ENCODE results near the gene ATR. TPM values are rescaled to one million over a fixed set of nuclear protein-coding genes. Genes with fewer than 3 reads are reported as not detected.
"Not testable (repeated sequence)": the region's sequence is repeated elsewhere in the genome, so short reads cannot be mapped to it uniquely, and the experiment has no call there.

ATR gene
- total and polyA plus RNA-seq, 3 experiments from 2014 or later, result 10.2 to 38.9 (median 38.3) TPM

DNA sequence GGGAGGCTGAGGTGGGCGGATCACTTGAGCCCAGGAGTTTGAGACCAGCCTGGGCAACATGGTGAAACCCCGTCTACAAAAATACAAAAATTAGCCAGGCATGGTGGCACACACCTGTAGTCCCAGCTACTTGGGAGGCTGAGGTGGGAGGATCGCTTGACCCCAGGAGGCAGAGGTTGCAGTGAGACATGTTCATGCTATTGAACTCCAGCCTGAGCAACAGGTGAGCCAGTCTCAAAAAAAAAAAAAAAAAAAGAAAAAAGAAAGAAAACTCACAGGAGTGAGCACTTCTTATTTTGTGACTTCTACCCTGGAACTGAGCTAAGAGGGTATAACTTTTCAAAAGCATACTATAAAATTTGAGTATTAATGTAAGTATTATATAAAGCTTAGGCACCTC is 4.3 kb downstream of the ATR start:
- H3K27me3 Mint-ChIP-seq; H3K27ac ChIP-seq (ENCODE audit: low read depth, low read length); CTCF ChIA-PET; H3K9me3 ChIP-seq (ENCODE audit: low read length); DNase-seq; H3K36me3 ChIP-seq (ENCODE audit: insufficient read depth, low read length); H3K4me3 Mint-ChIP-seq; H3K9me3 Mint-ChIP-seq; H3K4me3 ChIP-seq (ENCODE audit: low read length); H3K27me3 ChIP-seq (ENCODE audit: insufficient read depth, low read length, poor library complexity, severe bottlenecking): not testable (repeated sequence)
- Mint-ChIP-seq H3K36me3 (peaks cover 0 to 38% (median 13%) of the 10 kb centered on the region in 3 donors), H3K4me1 (peaks cover 49 to 68% (median 65%) of the 10 kb centered on the region in 3 donors), H3K27ac (peak overlapping the region in 4 of 8 donors; percentile 2 to 62 (median 36))
- peaks cover 41% of the 10 kb centered on the region for H3K4me1 ChIP-seq (ENCODE audit: insufficient read depth, low read length)
- POLR2A ChIA-PET, result interaction anchor here (0.6 kb wide), 1 partner anchor 17 kb away, joined by 3 read pairs; no protein-coding TSS in a partner anchor

GRCh38 chr3:142569422-142569821 is 9.1 kb downstream of the ATR start:
- H3K27me3 Mint-ChIP-seq, H3K9me3 Mint-ChIP-seq: not testable (repeated sequence)

GRCh38 chr3:142568393-142569017 is 10.0 kb downstream of the ATR start:
- H3K36me3 Mint-ChIP-seq, result peaks cover 2 to 51% (median 14%) of the 10 kb centered on the region in 3 donors
- Histone ChIP-seq H3K4me1 (ENCODE audit: insufficient read depth, low read length) (peaks cover 4% of the 10 kb centered on the region), H3K9me3 (ENCODE audit: low read length) (no peaks in the 10 kb centered on the region), H3K27me3 (ENCODE audit: insufficient read depth, low read length, poor library complexity, severe bottlenecking) (no peaks in the 10 kb centered on the region), H3K4me3 (ENCODE audit: low read length) (no peak overlapping the region), H3K36me3 (ENCODE audit: insufficient read depth, low read length) (peaks cover 7% of the 10 kb centered on the region), H3K27ac (ENCODE audit: low read depth, low read length) (no peak overlapping the region)
- H3K4me1 Mint-ChIP-seq, result peaks cover 18 to 53% (median 34%) of the 10 kb centered on the region in 3 donors
- H3K9me3 Mint-ChIP-seq, result no peaks in the 10 kb centered on the region
- no peak overlapping the region for H3K4me3 Mint-ChIP-seq
- POLR2A ChIA-PET, result no interaction called here
- DNase-seq, result peak in 1 of 5 donors; percentile 47
- H3K27me3 Mint-ChIP-seq, result no peaks in the 10 kb centered on the region
- CTCF ChIA-PET, result no interaction called here
- H3K27ac Mint-ChIP-seq, result peak overlapping the region in 2 of 8 donors; percentile 17 to 77

More at GRCh38 chr3:142569422-142569821, 9.1 kb downstream of the ATR start:
- H3K9me3 ChIP-seq (ENCODE audit: low read length); H3K4me3 ChIP-seq (ENCODE audit: low read length); H3K4me1 ChIP-seq (ENCODE audit: insufficient read depth, low read length); H3K36me3 ChIP-seq (ENCODE audit: insufficient read depth, low read length); DNase-seq; CTCF ChIA-PET; H3K27ac ChIP-seq (ENCODE audit: low read depth, low read length); H3K27me3 ChIP-seq (ENCODE audit: insufficient read depth, low read length, poor library complexity, severe bottlenecking); POLR2A ChIA-PET: not testable (repeated sequence)
- Mint-ChIP-seq H3K36me3 (peaks cover 0 to 44% (median 13%) of the 10 kb centered on the region in 3 donors), H3K4me3 (peak overlapping the region in 1 of 7 donors; percentile 75), H3K27ac (peak overlapping the region in 1 of 8 donors; percentile 50), H3K4me1 (peaks cover 21 to 53% (median 42%) of the 10 kb centered on the region in 3 donors)

DNA sequence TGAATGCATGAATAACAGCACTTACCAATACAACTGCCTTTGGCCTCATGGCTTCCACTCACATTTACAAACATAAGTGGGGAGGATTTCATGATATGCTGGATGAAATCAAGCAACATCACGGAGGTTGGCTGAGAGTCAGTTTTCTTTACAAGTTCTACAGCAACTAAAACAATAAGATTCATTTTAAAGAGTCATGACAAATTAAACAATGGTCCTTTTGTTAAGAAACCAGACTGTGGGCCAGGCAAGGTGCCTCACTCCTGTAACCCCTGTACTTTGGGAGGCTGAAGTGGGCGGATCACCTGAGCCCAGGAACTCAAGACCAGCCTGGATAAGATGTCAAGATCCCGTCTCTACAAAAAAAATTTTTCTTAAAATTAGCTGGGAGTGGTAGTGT is 12.4 kb downstream of the ATR start:
- no peaks in the 10 kb centered on the region for H3K4me1 ChIP-seq (ENCODE audit: insufficient read depth, low read length)
- Mint-ChIP-seq H3K4me3 (no peak overlapping the region), H3K9me3 (no peaks in the 10 kb centered on the region), H3K4me1 (peaks cover 19 to 47% (median 31%) of the 10 kb centered on the region in 3 donors), H3K36me3 (peaks cover 5 to 68% (median 19%) of the 10 kb centered on the region in 3 donors), H3K27ac (peak overlapping the region in 3 of 8 donors; percentile 1 to 71 (median 58)), H3K27me3 (no peaks in the 10 kb centered on the region)
- no peak for DNase-seq
- no peaks in the 10 kb centered on the region for H3K9me3 ChIP-seq (ENCODE audit: low read length)
- ChIA-PET CTCF (interaction anchor here (1.0 kb wide), 1 partner anchor 21 kb away, joined by 3 read pairs; no protein-coding TSS in a partner anchor), POLR2A (no interaction called here)
- no peaks in the 10 kb centered on the region for H3K27me3 ChIP-seq (ENCODE audit: insufficient read depth, low read length, poor library complexity, severe bottlenecking)
- H3K4me3 ChIP-seq (ENCODE audit: low read length), result no peak overlapping the region
- peaks cover 21% of the 10 kb centered on the region for H3K36me3 ChIP-seq (ENCODE audit: insufficient read depth, low read length)
- no peak overlapping the region for H3K27ac ChIP-seq (ENCODE audit: low read depth, low read length)

- ChIA-PET CTCF (no interaction called here), POLR2A (no interaction called here)
- H3K36me3 Mint-ChIP-seq, result peaks cover 7 to 78% (median 23%) of the 10 kb centered on the region in 3 donors
- H3K27me3 Mint-ChIP-seq, result no peaks in the 10 kb centered on the region
- DNase-seq, result no peak
- H3K4me3 Mint-ChIP-seq, result no peak overlapping the region
- H3K4me1 Mint-ChIP-seq, result peaks cover 14 to 36% (median 22%) of the 10 kb centered on the region in 3 donors
- Histone ChIP-seq H3K4me3 (ENCODE audit: low read length) (no peak overlapping the region), H3K27me3 (ENCODE audit: insufficient read depth, low read length, poor library complexity, severe bottlenecking) (no peaks in the 10 kb centered on the region), H3K4me1 (ENCODE audit: insufficient read depth, low read length) (no peaks in the 10 kb centered on the region), H3K27ac (ENCODE audit: low read depth, low read length) (no peak overlapping the region), H3K36me3 (ENCODE audit: insufficient read depth, low read length) (peaks cover 24% of the 10 kb centered on the region), H3K9me3 (ENCODE audit: low read length) (no peaks in the 10 kb centered on the region)
- no peaks in the 10 kb centered on the region for H3K9me3 Mint-ChIP-seq
- peak overlapping the region in 4 of 8 donors; percentile 47 to 73 (median 60) for H3K27ac Mint-ChIP-seq
Observed at GRCh38 chr3:142563496-142563997, 15.0 kb downstream of the ATR start.

DNA sequence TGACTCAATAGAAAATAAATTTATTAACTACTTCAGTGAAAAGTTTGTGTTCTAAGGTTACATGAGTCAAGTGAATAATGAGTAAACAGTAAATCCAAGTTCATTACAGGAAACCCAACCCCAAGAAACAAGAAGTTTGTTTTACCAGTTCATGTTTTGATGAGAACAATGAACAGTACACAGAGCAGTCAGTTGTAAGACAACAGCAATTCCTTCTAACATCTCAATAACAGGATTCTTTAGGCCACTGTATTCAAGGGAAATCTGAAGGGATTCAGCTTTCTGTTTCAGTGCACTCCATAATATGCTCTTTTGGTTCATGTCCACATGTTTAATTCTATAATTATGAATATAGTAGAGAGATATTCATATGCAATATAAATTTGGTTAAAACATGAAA is 18.4 kb downstream of the ATR start:
- peaks cover 32% of the 10 kb centered on the region for H3K36me3 ChIP-seq (ENCODE audit: insufficient read depth, low read length)
- Mint-ChIP-seq H3K36me3 (peaks cover 12 to 77% (median 31%) of the 10 kb centered on the region in 3 donors), H3K4me1 (peaks cover 4 to 14% (median 4%) of the 10 kb centered on the region in 3 donors), H3K9me3 (no peaks in the 10 kb centered on the region), H3K27me3 (no peaks in the 10 kb centered on the region), H3K27ac (no peak overlapping the region), H3K4me3 (no peak overlapping the region)
- H3K27ac ChIP-seq (ENCODE audit: low read depth, low read length), result no peak overlapping the region
- no peaks in the 10 kb centered on the region for H3K9me3 ChIP-seq (ENCODE audit: low read length)
- no peaks in the 10 kb centered on the region for H3K4me1 ChIP-seq (ENCODE audit: insufficient read depth, low read length)
- ChIA-PET CTCF (no interaction called here), POLR2A (no interaction called here)
- no peak overlapping the region for H3K4me3 ChIP-seq (ENCODE audit: low read length)
- no peaks in the 10 kb centered on the region for H3K27me3 ChIP-seq (ENCODE audit: insufficient read depth, low read length, poor library complexity, severe bottlenecking)
- no peak for DNase-seq

GRCh38 chr3:142553741-142554140 is 24.8 kb downstream of the ATR start:
- H3K36me3 Mint-ChIP-seq, result peaks cover 36 to 77% (median 39%) of the 10 kb centered on the region in 3 donors

DNA sequence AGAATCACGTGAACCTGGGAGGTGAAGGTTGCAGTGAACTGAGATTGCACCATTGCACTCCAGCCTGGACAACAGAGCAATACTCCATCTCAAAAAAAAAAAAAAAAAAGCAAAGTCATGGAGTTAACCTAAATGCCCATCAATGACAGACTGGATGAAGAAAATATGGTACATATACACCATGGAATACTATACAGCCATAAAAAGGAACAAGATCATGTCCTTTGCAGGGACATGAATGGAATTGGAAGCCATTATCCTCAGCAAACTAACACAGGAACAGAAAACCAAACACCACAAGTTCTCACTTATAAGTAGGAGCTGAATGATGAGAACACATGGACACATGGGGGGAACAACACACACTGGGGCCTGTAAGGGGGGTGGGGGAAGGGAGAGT is 26.0 kb downstream of the ATR start:
- H3K4me1 Mint-ChIP-seq; DNase-seq; H3K4me3 Mint-ChIP-seq; H3K27ac ChIP-seq (ENCODE audit: low read depth, low read length); H3K27me3 ChIP-seq (ENCODE audit: insufficient read depth, low read length, poor library complexity, severe bottlenecking); H3K9me3 ChIP-seq (ENCODE audit: low read length); H3K4me1 ChIP-seq (ENCODE audit: insufficient read depth, low read length); H3K9me3 Mint-ChIP-seq; H3K4me3 ChIP-seq (ENCODE audit: low read length); CTCF ChIA-PET; H3K27ac Mint-ChIP-seq; H3K27me3 Mint-ChIP-seq: not testable (repeated sequence)
- POLR2A ChIA-PET, result interaction anchor here (0.8 kb wide), 1 partner anchor 955 kb away, joined by 4 read pairs; no protein-coding TSS in a partner anchor
- H3K36me3 Mint-ChIP-seq, result peaks cover 36 to 84% (median 39%) of the 10 kb centered on the region in 3 donors
- H3K36me3 ChIP-seq (ENCODE audit: insufficient read depth, low read length), result peaks cover 39% of the 10 kb centered on the region

More at GRCh38 chr3:142553741-142554140, 24.8 kb downstream of the ATR start:
- no peaks in the 10 kb centered on the region for H3K27me3 ChIP-seq (ENCODE audit: insufficient read depth, low read length, poor library complexity, severe bottlenecking)
- H3K36me3 ChIP-seq (ENCODE audit: insufficient read depth, low read length), result peaks cover 39% of the 10 kb centered on the region
- DNase-seq, result no peak
- H3K9me3 ChIP-seq (ENCODE audit: low read length), result no peaks in the 10 kb centered on the region
- H3K27me3 Mint-ChIP-seq, result no peaks in the 10 kb centered on the region
- ChIA-PET CTCF (no interaction called here), POLR2A (interaction anchor here (0.7 to 0.8 kb wide), 2 partner anchors 71 to 956 kb away, joined by 4 to 7 read pairs; no protein-coding TSS in a partner anchor)
- no peak overlapping the region for H3K27ac Mint-ChIP-seq
- no peaks in the 10 kb centered on the region for H3K4me1 ChIP-seq (ENCODE audit: insufficient read depth, low read length)
- no peak overlapping the region for H3K4me3 ChIP-seq (ENCODE audit: low read length)
- H3K4me3 Mint-ChIP-seq, result no peak overlapping the region
- H3K27ac ChIP-seq (ENCODE audit: low read depth, low read length), result no peak overlapping the region
- no peaks in the 10 kb centered on the region for H3K9me3 Mint-ChIP-seq
- peaks cover 0 to 5% (median 1%) of the 10 kb centered on the region in 3 donors for H3K4me1 Mint-ChIP-seq
